HG03139 (cell line): ENCODE measurements around the gene PHACTR4.
"Not testable (repeated sequence)": the region's sequence is repeated elsewhere in the genome, so short reads cannot be mapped to it uniquely, and the experiment has no call there.

ENCODE experiments used
- ATAC-seq: cut with Tn5 transposase; IDR thresholded peaks from one replicate; pipeline ENCODE4 v1.9.1; 2021; ENCODE audit not compliant: unreplicated experiment

Gene PHACTR4

DNA sequence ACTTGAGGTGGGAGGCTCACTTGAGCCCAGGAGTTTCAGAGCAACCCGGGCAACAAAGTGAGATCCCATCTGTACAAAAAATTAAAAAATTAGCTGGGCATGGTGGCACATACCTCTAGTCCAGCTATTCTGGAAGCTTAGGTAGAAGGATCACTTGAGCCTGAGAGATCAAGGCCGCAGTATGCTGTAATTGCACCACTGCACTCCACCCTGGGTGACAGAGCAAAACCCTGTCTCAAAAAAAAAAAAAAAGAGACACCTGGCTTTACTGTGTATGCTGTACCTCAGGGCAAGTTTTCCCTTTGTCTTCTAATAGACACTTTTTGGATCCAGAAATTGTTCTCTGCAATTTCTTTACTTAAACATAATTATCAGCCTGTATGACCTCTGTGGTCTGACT is 113.2 kb downstream of the PHACTR4 start:
- no peak for ATAC-seq

GRCh38 chr1:28494737-28495136 is 125.2 kb downstream of the PHACTR4 start:
- no peak for ATAC-seq

DNA sequence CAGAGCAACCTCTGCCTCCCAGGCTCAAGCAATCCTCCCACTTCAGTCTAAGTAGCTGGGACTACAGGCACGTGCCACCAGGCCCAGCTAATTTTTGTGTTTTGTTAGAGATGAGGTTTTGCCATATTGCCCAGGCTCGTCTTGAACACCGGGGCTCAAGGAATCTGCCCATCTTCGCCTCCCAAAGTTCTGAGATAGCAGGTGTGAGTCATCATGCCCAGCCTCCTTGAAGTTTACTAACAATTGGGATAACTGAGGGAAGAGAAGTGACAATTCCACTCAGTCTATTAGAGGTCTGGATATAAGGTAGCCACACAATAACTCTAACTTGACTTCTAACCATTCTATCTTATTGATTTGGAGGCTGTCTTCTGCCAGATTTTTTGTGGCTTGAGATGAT is 130.0 kb downstream of the PHACTR4 start:
- no peak for ATAC-seq

DNA sequence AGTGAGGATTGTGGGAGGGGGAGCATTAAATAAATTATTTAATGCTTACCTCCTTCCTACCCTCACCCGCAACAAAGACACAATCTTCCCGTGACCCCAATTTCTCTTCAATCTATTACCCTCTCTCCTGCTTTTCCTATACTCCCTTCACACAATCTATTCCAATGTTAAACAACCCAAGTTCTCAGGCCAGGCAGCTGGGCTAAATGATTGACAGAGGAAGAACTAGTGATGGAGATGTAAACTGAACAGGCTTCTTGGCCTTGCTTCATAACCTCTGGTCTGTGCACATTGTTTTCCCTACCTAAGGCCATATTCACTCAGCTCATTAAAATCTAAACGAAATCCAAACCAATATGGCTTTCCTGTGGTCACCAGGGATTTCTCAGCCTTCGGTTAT is 132.4 kb downstream of the PHACTR4 start:
- no peak for ATAC-seq

GRCh38 chr1:28503117-28503516 is 133.6 kb downstream of the PHACTR4 start:
- ATAC-seq = no peak

DNA sequence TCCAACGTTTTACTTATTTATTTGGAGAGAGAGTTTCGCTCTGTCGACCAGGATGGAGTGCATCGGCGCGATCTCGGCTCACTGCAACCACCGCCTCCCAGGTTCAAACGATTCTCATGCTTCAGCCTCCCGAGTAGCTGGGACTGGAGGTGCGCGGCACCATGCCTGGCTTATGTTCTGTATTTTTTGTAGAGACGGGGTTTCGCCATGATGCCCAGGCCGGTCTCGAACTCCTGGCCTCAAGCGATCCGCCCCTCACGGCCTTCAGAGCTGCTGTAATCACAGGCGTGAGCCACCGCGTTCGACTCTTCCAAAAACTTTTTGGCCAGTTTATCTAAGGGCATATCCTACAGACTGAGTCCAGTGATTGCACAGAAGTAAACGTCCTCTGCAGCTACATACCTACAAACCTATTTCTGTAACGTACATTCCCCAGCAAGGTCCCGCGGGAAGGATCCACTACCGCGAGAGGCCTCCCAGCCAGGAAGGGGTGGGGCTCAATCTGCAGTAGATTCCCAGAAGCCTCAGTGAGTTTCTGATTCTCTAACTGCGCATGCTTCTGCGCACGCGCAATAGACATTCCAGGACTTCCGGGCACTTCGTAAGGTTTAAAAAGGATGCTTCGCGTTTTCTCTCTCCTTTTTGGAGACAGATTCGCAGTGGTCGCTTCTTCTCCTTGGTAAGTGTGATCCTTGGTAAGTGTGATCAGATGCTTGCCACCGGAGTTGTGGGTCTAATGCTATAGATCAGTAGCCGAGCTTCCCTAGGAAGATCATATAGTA is 136.1 kb downstream of the PHACTR4 start, which contains the start of gene RCC1:
TSS of gene RCC1 (plus strand) at position 638 of the 782 bp plus-strand sequence. CDS start 23,824 bp downstream, outside the sequence.
- peak; percentile 55 for ATAC-seq

- ATAC-seq = no peak
Measured at GRCh38 chr1:28506907-28507246, 137.3 kb downstream of the PHACTR4 start.

DNA sequence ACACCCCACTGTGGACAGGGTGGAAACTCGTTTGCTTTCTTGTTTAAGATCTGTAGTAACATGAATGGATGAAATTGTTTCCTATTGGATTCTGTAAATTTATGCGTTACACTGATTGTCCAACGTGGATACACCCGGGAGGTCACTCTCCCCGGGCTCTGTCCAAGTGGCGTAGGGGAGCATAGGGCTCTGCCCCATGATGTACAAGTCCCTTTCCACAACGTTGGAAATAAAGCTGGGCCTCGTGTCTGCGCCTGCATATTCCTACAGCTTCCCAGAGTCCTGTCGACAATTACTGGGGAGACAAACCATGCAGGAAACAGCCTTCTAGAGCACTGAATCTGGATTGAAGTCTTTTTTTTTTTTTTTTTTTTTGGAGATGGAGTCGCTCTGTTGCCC is 137.7 kb downstream of the PHACTR4 start:
- ATAC-seq = no peak

GRCh38 chr1:28507646-28508434 is 138.3 kb downstream of the PHACTR4 start:
- ATAC-seq = no peak

DNA sequence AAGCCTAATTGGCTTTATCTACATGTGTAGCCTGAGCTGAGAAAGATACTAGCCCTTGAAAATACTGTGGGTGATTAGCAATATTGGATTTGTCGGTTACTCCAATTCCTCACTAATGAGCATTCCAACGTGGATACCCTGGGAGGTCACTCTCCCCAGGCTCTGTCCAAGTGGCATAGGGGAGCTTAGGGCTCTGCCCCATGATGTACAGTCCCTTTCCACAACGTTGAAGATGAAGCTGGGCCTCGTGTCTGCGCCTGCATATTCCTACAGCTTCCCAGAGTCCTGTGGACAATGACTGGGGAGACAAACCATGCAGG is 138.9 kb downstream of the PHACTR4 start:
- ATAC-seq = no peak

- ATAC-seq = no peak
Measured at GRCh38 chr1:28509705-28510272, 140.2 kb downstream of the PHACTR4 start.

DNA sequence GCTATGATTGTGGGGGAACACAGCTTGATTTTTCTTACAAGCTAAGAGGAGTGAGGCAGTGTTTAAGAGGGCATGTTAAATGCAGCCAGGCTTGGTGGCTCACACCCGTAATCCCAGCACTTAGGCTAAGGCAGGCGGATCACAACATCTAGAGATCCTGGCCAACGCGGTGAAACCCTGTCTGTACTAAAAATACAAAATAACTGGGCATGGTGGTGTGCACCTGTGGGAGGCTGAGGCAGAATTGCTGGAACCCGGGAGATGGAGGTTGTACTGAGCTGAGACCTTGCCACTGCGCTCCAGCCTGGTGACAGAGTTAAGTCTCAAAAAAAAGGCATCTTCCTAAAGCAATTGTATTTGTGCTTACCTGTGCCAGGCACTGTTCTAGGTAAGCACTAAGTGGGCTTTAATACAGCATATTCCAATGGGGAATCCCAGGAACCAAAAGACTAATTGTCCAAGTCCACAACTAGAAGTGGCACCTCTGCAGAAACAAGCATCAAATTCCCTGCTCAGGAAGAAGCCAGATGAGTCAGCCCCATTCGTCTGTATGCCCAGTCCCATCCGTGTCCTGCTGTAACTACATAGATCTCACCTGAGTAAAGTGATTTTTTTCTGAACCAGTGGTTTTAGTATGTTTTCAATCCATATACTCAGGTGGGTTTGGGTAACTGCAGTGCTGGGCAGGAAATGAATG is 140.9 kb downstream of the PHACTR4 start:
- no peak for ATAC-seq

DNA sequence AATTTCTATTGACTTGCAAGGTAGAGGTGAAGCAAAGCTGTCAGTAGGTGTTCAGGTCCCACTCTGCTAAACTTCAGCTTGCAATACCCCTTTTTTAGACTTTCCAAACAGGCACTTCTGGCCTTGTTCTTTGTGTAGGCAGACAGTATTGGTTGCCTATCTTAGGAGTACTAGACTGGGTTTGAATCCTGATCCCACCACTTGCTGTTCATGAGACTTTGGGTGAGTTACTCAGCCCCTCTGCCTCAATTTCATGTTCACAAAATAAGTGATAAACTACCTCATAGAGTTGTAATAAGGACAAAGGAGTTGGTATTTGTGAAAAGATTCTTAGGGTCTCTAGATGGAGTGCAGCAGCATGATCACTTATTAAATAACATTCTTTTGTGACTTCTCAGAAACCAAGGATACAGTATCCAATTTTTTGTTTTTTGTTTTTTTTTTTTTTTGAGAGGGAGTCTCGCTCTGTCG is 141.5 kb downstream of the PHACTR4 start:
- no peak for ATAC-seq

DNA sequence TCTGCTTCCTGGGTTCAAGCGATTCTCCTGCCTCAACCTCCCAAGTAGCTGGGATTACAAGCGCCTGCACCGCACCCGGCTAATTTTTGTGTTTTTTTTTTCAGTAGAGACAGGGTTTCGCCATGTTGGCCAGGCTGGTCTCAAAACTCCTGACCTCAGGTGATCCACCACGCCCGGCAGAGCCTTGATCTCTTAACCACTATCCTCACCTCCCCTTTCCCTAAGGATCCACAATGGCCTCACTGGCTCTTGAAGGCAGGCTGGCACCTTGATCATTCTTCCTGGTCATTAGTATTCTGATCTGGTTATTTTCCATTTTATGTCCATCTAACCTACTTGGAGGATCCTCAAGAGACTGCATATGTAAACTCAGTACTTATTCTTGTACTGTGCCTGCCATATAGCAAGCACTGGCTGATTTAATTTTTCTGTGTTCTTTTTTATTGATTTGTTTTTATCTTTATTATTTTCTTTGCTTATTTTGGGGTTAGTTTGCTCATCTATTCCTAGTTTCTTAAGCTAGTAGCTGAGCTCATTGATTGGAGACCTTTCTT is 142.6 kb downstream of the PHACTR4 start:
- no peak for ATAC-seq

DNA sequence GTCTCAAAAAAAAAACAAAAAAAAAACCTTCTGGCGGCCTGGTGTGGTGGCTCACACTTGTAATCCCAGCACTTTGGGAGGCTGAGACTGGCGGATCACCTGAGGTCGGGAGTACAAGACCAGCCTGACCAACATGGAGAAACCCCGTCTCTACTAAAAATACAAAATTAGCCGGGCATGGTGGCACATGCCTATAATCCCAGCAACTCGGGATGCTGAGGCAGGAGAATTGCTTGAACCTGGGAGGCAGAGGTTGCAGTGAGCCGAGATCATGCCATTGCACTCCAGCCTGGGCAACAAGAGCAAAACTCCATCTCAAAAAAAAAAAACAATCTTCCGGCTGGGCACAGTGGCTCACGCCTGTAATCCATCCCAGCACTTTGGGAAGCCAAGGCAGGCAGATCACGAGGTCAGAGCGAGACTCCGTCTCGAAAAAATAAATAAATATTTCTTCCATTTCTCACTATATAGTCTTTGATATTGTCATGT is 144.9 kb downstream of the PHACTR4 start:
- ATAC-seq = not testable (repeated sequence)

- ATAC-seq = no peak
Measured at GRCh38 chr1:28516518-28516956, 147.0 kb downstream of the PHACTR4 start.

- peak; percentile 2 for ATAC-seq
Measured at GRCh38 chr1:28517649-28517999, 148.1 kb downstream of the PHACTR4 start.

DNA sequence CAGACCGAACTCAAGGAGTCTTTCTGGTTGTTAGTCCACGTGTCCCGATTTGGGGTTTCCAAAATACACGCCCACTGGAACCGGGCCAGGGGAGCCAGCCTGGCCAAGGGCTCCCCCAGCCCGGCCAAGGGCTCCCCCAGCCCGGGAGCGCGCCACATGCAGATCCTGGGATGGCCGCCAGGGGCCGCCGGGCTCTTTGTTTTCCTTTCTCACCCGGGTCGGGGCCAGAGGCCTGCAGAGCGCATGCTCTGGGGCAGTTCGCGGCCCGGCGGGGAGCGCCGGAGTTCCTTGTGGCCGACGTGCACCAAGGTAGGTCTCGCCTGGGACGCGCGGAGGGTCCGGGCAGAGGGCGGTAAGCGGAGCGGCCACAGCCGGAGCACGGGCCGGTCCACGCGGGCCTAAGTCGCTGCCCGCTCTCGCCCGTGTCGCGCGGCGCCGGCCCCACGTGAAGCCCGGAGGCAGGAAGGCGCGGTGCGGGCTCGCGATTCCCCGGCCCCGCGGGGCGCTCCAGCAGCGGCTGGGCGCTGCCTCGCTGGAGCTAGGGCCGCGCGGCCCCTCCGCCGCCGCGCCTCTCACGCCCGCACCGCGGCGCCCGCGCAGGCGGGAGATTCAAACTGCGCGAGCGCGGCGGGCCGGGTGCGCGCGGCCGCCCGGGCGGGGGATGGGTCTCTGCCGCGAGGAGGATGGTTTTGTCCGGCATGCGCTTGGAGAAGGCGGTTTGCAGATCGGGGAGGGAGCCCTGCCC is 148.6 kb downstream of the PHACTR4 start:
- ATAC-seq = peak; percentile 56

DNA sequence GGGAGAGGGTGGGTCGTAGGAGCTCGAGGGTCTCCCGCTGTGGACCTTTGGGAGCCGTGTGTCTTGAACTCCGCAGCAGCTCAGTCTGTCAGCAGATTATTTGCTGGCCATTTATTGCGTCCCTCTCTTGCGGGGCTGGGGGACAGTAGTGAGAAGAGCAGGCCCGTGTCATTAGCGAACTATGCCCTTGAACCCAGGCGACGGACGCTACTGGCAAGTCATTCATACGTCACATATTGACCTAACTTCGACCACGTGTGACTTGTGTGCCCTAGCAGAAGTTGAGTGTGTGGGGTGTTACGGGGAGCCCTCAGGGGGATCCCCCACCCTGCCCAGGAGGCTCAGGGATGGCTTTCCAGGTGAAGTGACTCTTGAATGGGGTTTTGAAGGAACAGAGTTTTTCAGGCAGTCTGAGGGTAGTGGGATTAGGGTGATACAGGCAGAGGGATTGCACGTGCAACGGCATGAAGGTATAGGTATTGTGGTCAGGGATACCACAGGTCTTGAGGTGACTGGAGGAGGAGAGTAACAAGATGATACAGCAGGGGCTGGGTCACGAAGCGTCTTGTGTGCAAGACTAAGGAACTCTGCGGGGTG is 149.3 kb downstream of the PHACTR4 start:
- ATAC-seq = no peak
